Spleen (tissue), 11 donors: ENCODE results near the gene GAPVD1. TPM values are rescaled to one million over a fixed set of nuclear protein-coding genes. Genes with fewer than 3 reads are reported as not detected.

Experiments
- DNase-seq: peaks from one replicate; pipeline ENCODE4 v3.0.0-alpha.2; 2020
- H3K27ac ChIP-seq, 8 donors: fragments of 200-600 bp; sonication (generic) in 7 of 8; 1 replicate in 4 of 8; 2 replicates in 4 of 8; pipeline versions ENCODE4 v1.5.0 to v1.8.0; 2016 to 2021; ENCODE audit warnings: inconsistent platforms in 4 of 8, mild to moderate bottlenecking in 4 of 8, moderate library complexity in 1 of 8
- H3K27me3 ChIP-seq, 7 donors: fragments of 200-600 bp; sonication (generic) in 6 of 7; replicated peaks in 1 of 7; 1 replicate in 4 of 7; 2 replicates in 3 of 7; pipeline versions ENCODE4 v1.5.0 to v1.8.0; 2016 to 2021; ENCODE audit warnings: inconsistent platforms in 3 of 7, mild to moderate bottlenecking in 1 of 7
- H3K36me3 ChIP-seq, 6 donors: fragments of 200-600 bp; sonication (generic) in 5 of 6; 1 replicate in 4 of 6; 2 replicates in 2 of 6; pipeline versions ENCODE4 v1.5.0 to v1.8.0; 2016 to 2021; ENCODE audit warnings: inconsistent platforms in 2 of 6
- H3K4me1 ChIP-seq, 6 donors: fragments of 200-600 bp; sonication (generic) in 5 of 6; 1 replicate in 3 of 6; 2 replicates in 3 of 6; pipeline versions ENCODE4 v1.5.0 to v1.8.0; 2016 to 2021; ENCODE audit warnings: inconsistent platforms in 3 of 6
- H3K4me3 ChIP-seq, 8 donors: fragments of 200-600 bp; sonication (generic) in 7 of 8; 1 replicate in 4 of 8; 2 replicates in 4 of 8; pipeline versions ENCODE4 v1.5.0 to v1.8.0; 2016 to 2021; ENCODE audit warnings: inconsistent platforms in 4 of 8, mild to moderate bottlenecking in 4 of 8, moderate library complexity in 2 of 8
- H3K9me3 ChIP-seq, 8 donors: fragments of 200-600 bp; sonication (generic) in 7 of 8; 1 replicate in 4 of 8; 2 replicates in 4 of 8; pipeline versions ENCODE4 v1.5.0 to v1.8.0; 2016 to 2021; ENCODE audit warnings: inconsistent platforms in 4 of 8
- CTCF ChIP-seq, 11 experiments: fragments of 200-600 bp in 7 of 11; fragments of 450-650 bp in 4 of 11; sonication (generic) in 4 of 11; IDR thresholded peaks in 8 of 11; conservative IDR thresholded peaks in 3 of 11; 1 replicate in 7 of 11; 2 replicates in 4 of 11; pipeline versions ENCODE4 v1.4.0 to v1.8.0; 2016 to 2021; ENCODE audit warnings: antibody characterized with exemption in 11 of 11, inconsistent platforms in 4 of 11, mild to moderate bottlenecking in 1 of 11
- POLR2A ChIP-seq, 3 donors: fragments of 450-650 bp; IDR thresholded peaks; one replicate each; pipeline ENCODE4 v1.5.1; 2017; ENCODE audit warnings: antibody characterized with exemption in 3 of 3, mild to moderate bottlenecking in 1 of 3
- POLR2AphosphoS5 ChIP-seq, 3 donors: sonication (generic); formaldehyde crosslinking; IDR thresholded peaks; one replicate each; pipeline ENCODE4 v1.5.1; 2017; ENCODE audit warnings: antibody characterized with exemption in 3 of 3
- WGBS, 5 donors: extraction: QIAGEN DNeasy Blood & Tissue Kit in 3 of 5; methylation state at CpG; one replicate each; pipeline versions ENCODE4 v1.1.5 to v1.1.7; 2013 to 2018; 5-methylcytosine and 5-hydroxymethylcytosine counted together
- intact Hi-C: fragments of 100-400 bp; cut with DNase I; formaldehyde crosslinking; loops from one replicate; pipeline ENCODE4 v1.15.0; 2023; ENCODE audit warnings: low total_unique reads
- polyA plus RNA-seq, 3 donors: library from polyadenylated mRNA; stranded (reverse); fragments of 200-250 nt; gene quantifications; one replicate each; pipeline ENCODE4 v1.2.1, GENCODE V29; 2013
- total RNA-seq, 7 donors: library from RNA; depleted of rRNA in 3 of 7; stranded (reverse); fragments of >200 nt in 3 of 7; fragmentation: NEBNext Ultra II Directional in 4 of 7; extraction: Animal tissue kit (Norgen Biotek cat#: 25700) in 4 of 7; gene quantifications; one replicate each; pipeline versions ENCODE4 v1.1.0 to v1.2.1, GENCODE V29; 2016 to 2021
- donor health status: healthy with polysubstance abuse.
- donor health status: DM: no; HTN: no; CAD: no; lungs with moderate emphysema.
- donor health status: DM: no; HTN: no; CAD: no.
- donor health status: Bipolar disorder and iron deficiency.
- donor health status: healthy.
- donor health status: DM: no; HTN: no; CAD: no.
- donor health status: DM: yes; HTN: yes; CAD: no.

GAPVD1 gene
- total and polyA plus RNA-seq, 10 donors: 4.9 to 79.3 (median 61.9) TPM

- H3K36me3 ChIP-seq: peaks cover 6 to 76% (median 39%) of the 10 kb centered on the region in 6 donors
- no peak overlapping the region for H3K27ac ChIP-seq
- DNase-seq: no peak
- 89 to 93% (median 92%) methylated on average over 5 of the region's 5 CpGs for WGBS, 5 donors
- peaks cover 0 to 3% (median 0%) of the 10 kb centered on the region in 6 donors for H3K4me1 ChIP-seq
- no peaks in the 10 kb centered on the region for H3K9me3 ChIP-seq
- no peak overlapping the region for H3K4me3 ChIP-seq
- TF ChIP-seq POLR2A (IDR thresholded peaks at IDR 0.05) (no peak), CTCF (IDR thresholded peaks at IDR 0.05 in 8 of 11, conservative IDR thresholded peaks at IDR 0.05 in 3 of 11) (no peak), POLR2AphosphoS5 (IDR thresholded peaks at IDR 0.05) (no peak)
- intact Hi-C loops: no loop called here
- H3K27me3 ChIP-seq: no peaks in the 10 kb centered on the region
Measured at GRCh38 chr9:125366676-125367075, 105.0 kb downstream of the GAPVD1 start.

- TF ChIP-seq POLR2A (IDR thresholded peaks at IDR 0.05): no peak
- no peak for TF ChIP-seq CTCF (IDR thresholded peaks at IDR 0.05 in 8 of 11, conservative IDR thresholded peaks at IDR 0.05 in 3 of 11)
- no peak for TF ChIP-seq POLR2AphosphoS5 (IDR thresholded peaks at IDR 0.05)
Measured at GRCh38 chr9:125370786-125371185, 109.2 kb downstream of the GAPVD1 start.

GRCh38 chr9:125372441-125373226, 111.0 kb downstream of the GAPVD1 start:
- intact Hi-C loops: loop anchor here (10.0 kb wide), 1 partner anchor 598 kb away; the partner anchor contains the start of genes NR6A1 and OLFML2A
- peaks cover 0 to 25% (median 0%) of the 10 kb centered on the region in 7 donors for H3K27me3 ChIP-seq
- H3K36me3 ChIP-seq: peaks cover 0 to 16% (median 0%) of the 10 kb centered on the region in 6 donors
- no peaks in the 10 kb centered on the region for H3K9me3 ChIP-seq
- TF ChIP-seq CTCF (IDR thresholded peaks at IDR 0.05 in 8 of 11, conservative IDR thresholded peaks at IDR 0.05 in 3 of 11) (no peak), POLR2A (IDR thresholded peaks at IDR 0.05) (no peak), POLR2AphosphoS5 (IDR thresholded peaks at IDR 0.05) (no peak)
- peaks cover 0 to 14% (median 7%) of the 10 kb centered on the region in 6 donors for H3K4me1 ChIP-seq
- H3K4me3 ChIP-seq: no peak overlapping the region
- H3K27ac ChIP-seq: no peak overlapping the region
- no peak for DNase-seq
- 81 to 98% (median 85%) methylated on average over 9 of the region's 9 CpGs for WGBS, 5 donors

More at GRCh38 chr9:125370786-125371185, 109.2 kb downstream of the GAPVD1 start:
- peaks cover 0 to 11% (median 0%) of the 10 kb centered on the region in 7 donors for H3K27me3 ChIP-seq
- 74 to 88% (median 79%) methylated on average over 8 of the region's 8 CpGs for WGBS, 5 donors
- H3K36me3 ChIP-seq: peaks cover 0 to 35% (median 5%) of the 10 kb centered on the region in 6 donors
- no peak for DNase-seq
- no peak overlapping the region for H3K27ac ChIP-seq
- H3K4me3 ChIP-seq: no peak overlapping the region
- peaks cover 0 to 14% (median 7%) of the 10 kb centered on the region in 6 donors for H3K4me1 ChIP-seq
- intact Hi-C loops: loop anchor here (10.0 kb wide), 1 partner anchor 596 kb away; the partner anchor contains the start of genes NR6A1 and OLFML2A
- H3K9me3 ChIP-seq: no peaks in the 10 kb centered on the region
